ENCODE results near the gene CACNA1G. TPM values are rescaled to one million over a fixed set of nuclear protein-coding genes. Genes with fewer than 3 reads are reported as not detected.

Gene CACNA1G
- total RNA-seq, 4 donors from 2014 or later, result 0.11 to 0.38 (median 0.13) TPM; not detected in 1

DNA sequence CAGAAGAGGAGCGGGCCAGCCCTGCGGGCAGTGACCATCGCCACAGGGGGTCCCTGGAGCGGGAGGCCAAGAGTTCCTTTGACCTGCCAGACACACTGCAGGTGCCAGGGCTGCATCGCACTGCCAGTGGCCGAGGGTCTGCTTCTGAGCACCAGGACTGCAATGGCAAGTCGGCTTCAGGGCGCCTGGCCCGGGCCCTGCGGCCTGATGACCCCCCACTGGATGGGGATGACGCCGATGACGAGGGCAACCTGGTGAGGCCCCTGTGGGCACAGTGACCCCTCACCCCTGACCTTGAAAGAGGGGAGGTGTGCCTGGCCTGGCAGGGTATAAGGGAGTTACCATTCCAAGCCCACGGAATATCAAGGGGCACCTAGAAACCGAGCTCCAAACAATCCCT, 39.1 kb downstream of the CACNA1G start:
- WGBS, 2 donors, result 85 to 87% methylated on average over 6 to 10 of the region's 15 CpGs
- TF ChIP-seq, protein P1, sequence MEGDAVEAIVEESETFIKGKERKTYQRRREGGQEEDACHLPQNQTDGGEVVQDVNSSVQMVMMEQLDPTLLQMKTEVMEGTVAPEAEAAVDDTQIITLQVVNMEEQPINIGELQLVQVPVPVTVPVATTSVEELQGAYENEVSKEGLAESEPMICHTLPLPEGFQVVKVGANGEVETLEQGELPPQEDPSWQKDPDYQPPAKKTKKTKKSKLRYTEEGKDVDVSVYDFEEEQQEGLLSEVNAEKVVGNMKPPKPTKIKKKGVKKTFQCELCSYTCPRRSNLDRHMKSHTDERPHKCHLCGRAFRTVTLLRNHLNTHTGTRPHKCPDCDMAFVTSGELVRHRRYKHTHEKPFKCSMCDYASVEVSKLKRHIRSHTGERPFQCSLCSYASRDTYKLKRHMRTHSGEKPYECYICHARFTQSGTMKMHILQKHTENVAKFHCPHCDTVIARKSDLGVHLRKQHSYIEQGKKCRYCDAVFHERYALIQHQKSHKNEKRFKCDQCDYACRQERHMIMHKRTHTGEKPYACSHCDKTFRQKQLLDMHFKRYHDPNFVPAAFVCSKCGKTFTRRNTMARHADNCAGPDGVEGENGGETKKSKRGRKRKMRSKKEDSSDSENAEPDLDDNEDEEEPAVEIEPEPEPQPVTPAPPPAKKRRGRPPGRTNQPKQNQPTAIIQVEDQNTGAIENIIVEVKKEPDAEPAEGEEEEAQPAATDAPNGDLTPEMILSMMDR (IDR thresholded peaks at IDR 0.05), result no peak
- no peak for TF ChIP-seq POLR2A (IDR thresholded peaks at IDR 0.05)
- no peak for DNase-seq
- Histone ChIP-seq H3K27me3 (peaks cover 0 to 34% (median 0%) of the 10 kb centered on the region in 4 donors), H3K36me3 (no peaks in the 10 kb centered on the region), H3K9me3 (no peaks in the 10 kb centered on the region), H3K4me3 (no peak overlapping the region), H3K4me1 (peaks cover 0 to 8% (median 5%) of the 10 kb centered on the region in 3 donors), H3K27ac (no peak overlapping the region)
- intact Hi-C loops (cut with DNase I), result no loop called here

DNA sequence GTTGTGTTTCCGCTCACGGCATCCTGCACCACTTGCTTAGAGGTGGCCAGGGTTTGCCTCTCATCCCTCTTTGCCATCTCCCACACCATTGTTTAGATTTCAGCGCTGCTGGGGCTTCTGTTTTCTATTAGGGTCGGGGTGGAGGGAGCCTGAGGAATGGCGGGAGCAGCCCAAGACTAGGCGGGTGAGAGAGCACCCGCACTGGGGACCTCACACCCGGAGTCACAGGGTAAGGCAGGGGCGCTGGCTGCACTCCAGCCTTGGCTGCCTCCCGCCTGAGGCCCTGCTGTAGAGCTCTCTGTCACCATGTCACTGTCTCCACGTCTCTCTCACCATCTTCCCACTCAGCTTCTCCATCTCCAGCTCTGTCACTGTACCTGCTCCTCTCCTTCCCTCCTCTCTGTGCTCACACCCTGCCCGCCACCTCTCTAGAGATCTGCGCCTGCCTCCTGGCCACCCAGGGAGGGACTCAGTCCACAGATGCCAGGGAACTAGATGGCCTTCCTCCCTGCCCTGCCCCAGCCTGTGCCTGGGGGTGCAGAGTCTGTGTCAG, 41.4 kb downstream of the CACNA1G start:
- Histone ChIP-seq H3K4me1 (peaks cover 0 to 20% (median 12%) of the 10 kb centered on the region in 3 donors), H3K27me3 (peaks cover 0 to 49% (median 0%) of the 10 kb centered on the region in 4 donors), H3K9me3 (no peaks in the 10 kb centered on the region), H3K36me3 (no peaks in the 10 kb centered on the region), H3K27ac (no peak overlapping the region), H3K4me3 (no peak overlapping the region)
- 56 to 68% methylated on average over 9 to 10 of the region's 13 CpGs for WGBS, 2 donors
- intact Hi-C loops (cut with DNase I), result no loop called here
- TF ChIP-seq, protein P1 (IDR thresholded peaks at IDR 0.05), result no peak
- TF ChIP-seq POLR2A (IDR thresholded peaks at IDR 0.05), result no peak
- no peak for DNase-seq

DNA sequence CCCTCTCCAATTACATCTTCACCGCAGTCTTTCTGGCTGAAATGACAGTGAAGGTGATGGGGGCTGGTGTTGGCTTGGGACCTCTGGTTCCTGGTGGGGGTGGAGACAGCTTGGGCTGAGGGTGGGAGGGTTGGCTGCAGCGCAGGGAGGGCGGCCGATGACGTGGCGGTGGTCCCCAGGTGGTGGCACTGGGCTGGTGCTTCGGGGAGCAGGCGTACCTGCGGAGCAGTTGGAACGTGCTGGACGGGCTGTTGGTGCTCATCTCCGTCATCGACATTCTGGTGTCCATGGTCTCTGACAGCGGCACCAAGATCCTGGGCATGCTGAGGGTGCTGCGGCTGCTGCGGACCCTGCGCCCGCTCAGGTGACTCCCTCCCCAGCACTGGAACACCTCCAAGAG, 42.3 kb downstream of the CACNA1G start:
- DNase-seq, result no peak
- Histone ChIP-seq H3K27me3 (peaks cover 0 to 52% (median 0%) of the 10 kb centered on the region in 4 donors), H3K9me3 (no peaks in the 10 kb centered on the region), H3K36me3 (no peaks in the 10 kb centered on the region), H3K4me1 (peaks cover 0 to 20% (median 12%) of the 10 kb centered on the region in 3 donors), H3K4me3 (no peak overlapping the region), H3K27ac (no peak overlapping the region)
- intact Hi-C loops (cut with DNase I), result no loop called here
- TF ChIP-seq, protein P1 (IDR thresholded peaks at IDR 0.05), result no peak
- no peak for TF ChIP-seq POLR2A (IDR thresholded peaks at IDR 0.05)
- 89% methylated on average over 10 of the region's 18 CpGs; no CpG with 5 or more reads in 1 of the 2 donors for WGBS, 2 donors

DNA sequence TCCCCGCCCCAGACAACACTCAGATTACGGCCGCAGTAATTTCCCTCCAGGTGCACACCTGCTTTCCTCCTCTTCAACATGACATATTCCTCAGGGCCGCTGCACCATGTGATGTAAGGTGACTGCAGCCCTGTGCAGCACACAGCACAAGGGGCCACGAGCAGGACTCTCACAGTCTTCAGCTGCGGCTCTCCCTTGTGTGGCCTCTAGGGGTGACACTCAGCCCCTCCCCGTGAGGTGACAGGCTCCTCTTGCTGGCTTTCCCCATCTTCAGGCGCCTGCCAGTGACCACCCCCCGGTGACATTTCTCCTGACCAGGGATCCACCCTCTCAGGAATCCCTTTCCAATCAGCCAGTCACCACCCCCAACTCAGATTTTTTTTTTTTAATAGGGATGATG, 42.8 kb downstream of the CACNA1G start:
- TF ChIP-seq, protein P1 (IDR thresholded peaks at IDR 0.05), result no peak
- no peak for TF ChIP-seq POLR2A (IDR thresholded peaks at IDR 0.05)
- 59 to 65% methylated on average over 7 to 9 of the region's 9 CpGs for WGBS, 2 donors
- intact Hi-C loops (cut with DNase I), result no loop called here

DNA sequence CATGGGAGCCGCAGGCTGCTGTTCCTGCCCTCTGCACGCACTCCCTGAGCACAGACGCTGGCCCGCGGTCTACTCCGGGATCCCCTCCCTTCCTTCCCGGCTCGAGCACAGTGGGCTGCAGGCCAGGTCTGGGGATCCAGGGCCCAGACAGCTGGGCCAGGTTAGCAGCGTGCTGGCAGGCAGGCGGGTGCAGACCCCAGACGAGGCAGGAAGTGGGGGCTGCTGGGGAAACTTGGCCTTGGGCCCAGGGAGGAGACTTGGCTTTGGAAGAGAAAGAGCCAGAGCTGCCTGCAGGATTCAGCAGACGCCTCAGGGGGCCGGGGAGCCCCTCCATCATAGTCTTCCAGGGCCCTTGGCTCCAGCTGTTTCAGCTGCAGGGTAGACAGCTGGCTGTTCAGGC, 44.0 kb downstream of the CACNA1G start:
- Histone ChIP-seq H3K27ac (no peak overlapping the region), H3K27me3 (peaks cover 0 to 69% (median 0%) of the 10 kb centered on the region in 4 donors), H3K4me1 (peaks cover 0 to 23% (median 12%) of the 10 kb centered on the region in 3 donors), H3K9me3 (no peaks in the 10 kb centered on the region), H3K4me3 (peak overlapping the region in 1 of 4 donors; percentile 30), H3K36me3 (no peaks in the 10 kb centered on the region)
- intact Hi-C loops (cut with DNase I), result no loop called here
- DNase-seq, result no peak
- WGBS, 2 donors, result 6 to 17% methylated on average over 1 to 8 of the region's 13 CpGs
- TF ChIP-seq POLR2A (IDR thresholded peaks at IDR 0.05), result no peak
- TF ChIP-seq, protein P1 (IDR thresholded peaks at IDR 0.05), result no peak

More for the DNA sequence above, 42.8 kb downstream of the CACNA1G start:
- Histone ChIP-seq H3K4me3 (no peak overlapping the region), H3K9me3 (no peaks in the 10 kb centered on the region), H3K4me1 (peaks cover 0 to 20% (median 12%) of the 10 kb centered on the region in 3 donors), H3K27ac (no peak overlapping the region), H3K36me3 (no peaks in the 10 kb centered on the region), H3K27me3 (peaks cover 0 to 57% (median 0%) of the 10 kb centered on the region in 4 donors)
- DNase-seq, result no peak

Data from esophagus squamous epithelium (tissue), 5 donors.